ENCODE results near the gene PITPNC1. TPM values are rescaled to one million over a fixed set of nuclear protein-coding genes. Genes with fewer than 3 reads are reported as not detected.

Gene PITPNC1
- total RNA-seq, 1 donor from 2014 or later = 20.8 TPM

DNA sequence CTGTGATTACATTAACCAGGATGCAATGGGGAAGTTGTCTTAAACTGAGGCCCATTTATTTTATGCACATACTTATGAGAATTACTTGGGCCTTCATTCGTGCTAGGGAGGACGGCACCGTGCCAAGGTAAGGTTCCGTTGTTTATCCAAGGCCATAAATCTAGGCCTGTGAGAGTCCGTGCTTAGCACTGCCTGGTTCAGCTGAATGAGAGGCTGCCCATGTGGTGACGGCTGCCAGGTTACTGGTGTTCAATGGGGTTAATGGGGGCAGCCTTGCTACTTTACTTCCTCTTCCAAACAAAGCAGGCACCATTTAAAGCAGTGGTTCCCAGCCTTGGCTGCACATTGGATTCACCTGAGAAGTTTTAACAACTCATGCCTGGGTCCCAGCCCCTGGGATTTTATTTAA, 205.6 kb downstream of the PITPNC1 start:
- DNase-seq = no peak

DNA sequence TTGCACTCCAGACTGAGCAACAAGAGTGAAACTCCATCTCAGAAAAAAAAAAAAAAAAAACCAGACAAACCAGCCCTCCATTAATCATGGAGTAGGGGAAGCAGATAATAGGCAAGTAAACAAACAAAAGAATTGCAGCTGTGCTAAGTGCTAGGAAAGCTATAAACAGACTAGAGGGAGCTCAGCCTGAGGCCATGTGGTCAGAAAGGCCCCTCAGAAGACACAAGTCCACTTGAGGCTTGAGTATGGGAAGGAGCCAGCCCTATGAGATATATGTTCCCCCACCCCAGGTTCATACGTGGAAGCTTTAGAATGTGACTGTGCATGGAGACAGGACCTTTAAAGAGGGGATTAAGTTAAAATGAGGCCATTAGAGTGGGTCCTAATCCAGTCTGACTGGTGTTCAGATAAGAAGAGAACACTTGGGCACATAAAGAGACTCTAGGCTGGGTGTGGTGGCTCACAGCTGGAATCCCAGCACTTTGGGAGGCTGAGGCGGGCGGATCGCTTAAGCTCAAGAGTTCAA, 208.1 kb downstream of the PITPNC1 start:
- no peak for DNase-seq

DNA sequence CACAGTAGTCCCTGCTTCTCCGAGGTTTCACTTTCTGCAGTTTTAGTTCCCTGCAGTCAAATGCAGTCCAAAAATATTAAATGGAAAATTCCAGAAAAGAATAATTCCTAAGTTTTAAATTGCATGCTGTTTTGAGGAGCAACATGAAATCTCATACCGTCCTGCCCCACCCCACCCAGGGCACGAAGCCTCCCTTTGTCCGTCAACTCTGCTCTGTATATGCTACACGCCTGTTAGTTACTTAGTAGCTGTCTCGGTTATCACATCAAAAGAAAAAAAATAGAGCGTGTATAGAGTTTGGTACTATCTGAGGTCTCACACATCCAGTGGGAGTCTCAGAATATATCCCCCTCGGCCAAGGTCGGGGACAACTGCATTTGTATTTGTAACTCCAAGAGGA, 211.2 kb downstream of the PITPNC1 start:
- no peak for DNase-seq

DNA sequence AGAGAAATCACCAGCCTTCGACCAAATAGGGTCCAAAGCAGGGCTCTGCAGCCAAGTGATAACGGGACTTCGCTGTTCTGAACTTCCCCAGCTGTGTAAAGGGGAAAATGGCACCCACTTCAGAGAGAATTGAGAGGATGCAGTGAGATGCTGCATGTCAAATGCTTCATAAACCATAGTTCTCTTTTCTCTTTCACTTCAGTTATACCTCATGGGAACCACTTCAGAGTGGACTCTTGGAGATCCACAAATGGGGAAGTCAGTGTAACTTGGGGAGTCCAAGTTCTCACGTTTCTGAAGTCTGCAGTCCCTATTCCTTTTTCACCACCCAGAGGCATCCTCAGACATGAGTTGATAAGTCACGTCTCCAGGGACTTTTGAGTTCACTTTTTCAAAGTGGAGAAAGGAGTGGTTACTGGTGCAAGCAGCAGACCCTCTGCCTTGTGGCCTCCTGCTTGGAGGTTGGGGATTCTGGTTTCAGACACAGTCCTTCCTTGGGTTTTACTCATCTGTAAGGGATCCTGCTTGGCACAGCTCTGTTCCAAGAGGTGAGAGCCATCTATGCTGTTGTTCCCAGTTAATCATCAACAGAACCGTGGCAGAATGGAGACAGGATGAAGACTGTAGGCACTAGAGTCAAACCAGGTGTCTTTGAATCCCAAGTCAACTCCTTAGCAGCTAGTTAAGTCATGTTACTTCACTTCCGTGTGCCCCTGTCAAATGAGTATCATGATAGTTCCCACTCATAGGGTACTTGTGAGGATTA, 217.2 kb downstream of the PITPNC1 start:
- DNase-seq = no peak

DNA sequence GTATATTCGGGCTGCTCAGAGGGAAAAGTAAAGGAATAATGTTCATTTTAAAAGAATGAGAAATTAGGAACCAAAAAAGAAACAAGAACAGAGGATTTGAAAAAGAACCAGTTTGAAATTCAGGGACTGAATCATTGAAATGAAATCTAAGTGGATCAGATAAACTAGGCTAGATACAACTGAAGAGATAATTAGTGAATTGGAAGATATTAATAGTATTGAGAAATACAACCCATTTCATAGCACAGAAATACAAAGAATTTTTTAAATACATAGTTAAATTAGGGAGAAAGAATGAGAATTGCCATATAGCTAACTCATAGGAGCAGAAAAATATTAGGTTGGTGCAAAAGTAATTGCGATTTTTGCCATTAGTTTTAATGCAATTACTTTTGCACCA, 223.3 kb downstream of the PITPNC1 start:
- no peak for DNase-seq

DNA sequence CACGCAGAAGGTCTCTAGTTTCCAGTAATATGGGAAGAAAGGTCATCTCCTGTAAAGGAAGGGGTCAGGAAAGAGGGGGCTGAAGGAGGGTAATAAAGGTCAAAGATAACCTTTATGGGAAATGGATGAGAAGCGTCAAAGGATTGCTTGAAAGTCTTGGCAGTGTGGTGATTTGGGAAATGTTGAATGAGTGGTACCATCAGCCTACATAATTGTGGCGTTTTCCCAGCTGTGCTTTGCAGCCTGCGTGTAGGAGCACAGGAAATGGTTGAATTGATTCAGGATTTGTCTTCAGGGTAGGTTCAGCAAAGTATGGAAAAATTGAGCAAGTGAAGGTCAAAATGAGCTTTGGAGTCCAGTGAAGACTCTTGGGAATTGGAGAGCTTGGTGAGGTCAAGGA, 224.8 kb downstream of the PITPNC1 start:
- DNase-seq = no peak

DNA sequence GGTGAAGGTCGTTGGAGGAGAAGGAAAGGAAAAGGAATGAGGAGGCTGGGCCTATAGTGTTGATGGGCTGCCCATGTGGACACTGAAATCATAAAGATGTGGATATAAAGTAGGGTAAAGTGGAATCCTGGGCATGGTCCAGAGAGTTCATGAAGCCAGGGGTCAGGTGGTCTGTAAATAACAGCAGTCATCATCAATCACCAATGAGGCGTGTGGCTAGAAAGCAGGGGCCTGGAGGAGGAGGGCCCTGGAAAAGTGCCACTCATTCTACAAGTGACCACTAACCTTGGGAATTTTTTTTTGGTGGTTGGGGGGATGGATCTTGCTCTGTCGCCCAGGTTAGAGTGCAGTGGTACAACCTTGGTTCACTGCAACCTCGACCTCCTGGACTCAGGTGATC, 225.4 kb downstream of the PITPNC1 start:
- no peak for DNase-seq

DNA sequence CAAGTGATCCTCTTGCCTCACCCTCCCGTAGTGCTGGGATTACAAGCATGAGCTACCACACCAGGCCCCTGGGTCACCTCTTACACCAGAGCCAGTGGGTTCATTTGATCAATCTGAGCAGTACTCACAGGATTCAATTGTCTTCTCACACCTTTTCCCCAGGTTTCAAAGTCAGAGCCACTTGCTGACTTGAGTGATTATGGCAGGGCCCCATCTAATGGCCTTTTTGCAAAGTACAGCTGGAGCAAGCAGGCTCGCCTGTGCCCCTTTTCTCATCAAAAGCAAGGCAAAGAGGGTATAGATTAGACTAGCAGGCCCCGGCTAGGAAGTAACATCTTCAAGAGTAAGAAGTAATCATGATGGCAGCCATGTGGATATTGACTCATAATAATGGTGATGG, 225.9 kb downstream of the PITPNC1 start:
- no peak for DNase-seq

DNA sequence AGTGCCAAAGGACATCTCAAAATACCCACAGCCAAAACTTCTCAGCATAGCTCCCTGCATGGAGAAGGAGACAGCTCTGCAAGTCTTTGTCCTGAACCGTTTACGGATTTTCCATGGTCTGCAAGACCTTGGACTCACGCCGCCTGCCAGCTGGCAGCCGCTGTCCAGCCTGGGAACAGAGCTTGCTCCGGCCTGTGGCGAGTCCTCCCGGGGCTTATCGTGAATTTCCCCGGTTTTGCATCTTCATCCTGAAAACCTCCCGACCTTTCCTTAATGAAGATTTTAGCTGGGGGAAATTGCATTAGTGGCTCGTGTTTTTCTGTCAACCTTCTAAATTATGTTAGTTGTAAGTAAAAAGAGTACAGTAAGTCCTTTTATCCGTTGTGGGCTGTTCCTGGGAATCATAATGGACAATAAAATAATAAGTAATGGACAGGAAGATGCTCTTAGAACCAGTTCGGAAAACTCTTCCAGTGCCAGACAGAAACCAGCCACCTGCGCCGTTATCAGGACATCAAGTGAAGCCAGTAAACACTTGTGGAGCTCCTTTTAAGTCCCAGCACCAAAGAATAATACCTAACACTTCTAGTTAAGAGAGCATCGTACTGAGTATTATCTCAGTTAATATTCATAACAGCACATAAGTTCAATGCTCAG, 228.3 kb downstream of the PITPNC1 start:
- DNase-seq = peak; percentile 80

DNA sequence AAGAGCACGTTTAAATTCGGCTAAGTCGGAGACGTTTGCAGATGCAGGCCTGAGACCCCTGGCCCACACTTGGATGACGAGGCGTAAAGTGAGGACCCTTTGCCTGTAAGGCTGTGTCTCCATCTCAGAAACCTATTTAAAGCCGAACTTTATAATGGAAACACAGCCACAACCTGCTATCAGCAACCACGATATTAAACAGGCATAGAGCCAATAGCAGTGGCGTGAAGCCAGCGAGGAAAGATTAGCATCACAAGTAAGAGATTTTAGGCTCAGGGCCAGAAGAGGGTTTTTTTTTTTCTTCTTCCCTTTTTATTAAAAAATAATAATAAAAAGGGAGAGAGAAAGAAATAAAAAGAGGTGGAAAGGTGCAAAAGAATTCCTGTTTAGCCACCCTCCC, 229.4 kb downstream of the PITPNC1 start:
- DNase-seq = peak; percentile 54

DNA sequence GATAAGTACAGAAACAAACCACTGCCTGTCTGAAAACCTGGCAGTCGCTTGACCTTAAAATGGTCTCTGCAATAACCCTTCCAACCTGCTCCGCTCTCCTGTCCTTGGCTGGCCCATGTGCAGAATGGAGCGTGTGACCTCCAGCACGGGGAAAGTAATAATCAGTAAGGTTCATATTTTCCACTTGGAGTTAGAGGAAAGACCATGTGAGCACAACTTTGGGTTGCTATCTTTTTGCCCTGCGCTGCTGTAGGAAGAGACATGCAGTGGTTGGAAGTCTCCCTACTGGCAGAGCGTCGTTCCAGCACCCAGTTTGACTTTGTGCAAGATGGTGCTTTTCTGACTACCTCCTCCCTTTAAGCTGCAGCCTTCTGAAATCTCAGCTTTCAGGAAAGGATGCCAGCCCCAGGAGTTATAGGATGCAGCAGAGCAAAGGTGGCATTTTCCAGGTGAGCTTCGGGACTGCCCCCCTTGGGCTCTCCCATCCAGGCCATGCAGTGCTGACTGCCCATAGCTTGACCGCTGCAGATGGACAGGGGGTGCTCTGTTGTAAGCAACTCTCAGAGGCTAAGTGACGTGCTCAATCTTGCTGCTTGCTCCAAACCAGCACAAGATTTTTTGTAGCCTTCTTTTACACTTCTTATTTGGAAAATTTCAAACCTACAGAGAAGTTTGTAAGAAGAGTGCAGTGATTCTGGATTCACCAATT, 230.0 kb downstream of the PITPNC1 start:
- DNase-seq = no peak

DNA sequence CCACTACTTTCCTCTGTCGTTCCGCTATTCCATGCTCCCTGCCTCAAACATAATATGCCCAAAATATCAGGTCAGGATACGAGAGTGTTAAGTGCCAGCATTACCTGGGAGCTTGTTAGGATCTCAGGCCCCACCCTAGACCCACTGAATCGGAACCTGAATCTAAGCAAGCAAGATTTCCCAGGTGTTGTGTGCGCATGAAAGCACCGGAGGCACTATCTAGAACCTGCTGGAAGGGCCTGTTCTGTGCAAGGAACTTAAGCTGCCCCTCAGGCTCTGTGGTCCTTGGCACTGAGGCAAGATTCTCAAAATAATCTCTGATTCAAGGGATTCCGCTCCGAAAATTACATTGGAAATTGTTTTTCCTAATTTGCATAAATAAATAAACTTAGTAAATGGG, 233.0 kb downstream of the PITPNC1 start:
- DNase-seq = no peak

DNA sequence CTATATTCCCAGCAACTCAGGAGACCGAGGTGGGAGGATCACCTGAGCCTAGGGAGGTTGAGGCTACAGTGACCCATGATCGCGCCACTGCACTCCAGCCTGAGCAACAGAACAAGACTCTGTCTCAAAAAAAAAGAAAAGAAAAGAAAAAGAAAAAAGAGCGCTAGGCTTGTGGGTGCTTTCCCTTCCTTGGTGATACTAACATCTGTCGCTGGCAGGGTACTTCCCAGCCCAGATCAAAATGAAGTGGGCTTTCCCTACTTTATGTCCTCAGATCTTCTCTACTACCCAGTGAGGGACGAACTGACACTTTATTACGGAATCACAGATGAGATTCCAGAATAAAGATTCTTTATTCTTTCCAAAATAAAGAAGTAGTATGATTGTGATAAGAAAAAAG, 236.9 kb downstream of the PITPNC1 start:
- no peak for DNase-seq

DNA sequence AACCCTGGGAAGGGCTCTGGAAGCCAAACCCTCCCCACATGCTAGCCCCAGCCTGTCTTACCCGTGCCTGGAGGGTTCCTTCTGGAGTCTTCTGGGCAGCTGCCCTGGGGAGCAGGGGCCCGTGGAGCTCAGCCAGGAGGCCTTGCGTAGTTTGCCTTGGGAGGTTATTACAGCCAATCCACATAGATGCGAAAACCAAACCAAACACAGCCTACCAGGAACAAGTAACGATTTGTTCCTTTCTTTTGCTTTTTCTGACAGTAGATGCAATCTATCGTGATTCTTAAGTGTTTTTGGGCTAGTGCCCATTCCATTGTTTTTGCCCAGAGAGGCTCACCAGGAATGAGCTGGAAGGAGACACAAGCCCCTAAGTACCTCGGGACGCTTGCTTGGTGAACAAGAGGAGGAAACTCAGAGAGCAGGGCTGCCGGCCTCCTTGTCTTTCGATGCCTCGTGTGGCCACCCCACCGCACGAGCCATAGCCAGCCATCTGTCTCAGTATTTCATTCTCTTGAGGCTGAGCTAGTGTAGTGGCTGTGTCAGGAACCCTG, 238.0 kb downstream of the PITPNC1 start:
- no peak for DNase-seq

DNA sequence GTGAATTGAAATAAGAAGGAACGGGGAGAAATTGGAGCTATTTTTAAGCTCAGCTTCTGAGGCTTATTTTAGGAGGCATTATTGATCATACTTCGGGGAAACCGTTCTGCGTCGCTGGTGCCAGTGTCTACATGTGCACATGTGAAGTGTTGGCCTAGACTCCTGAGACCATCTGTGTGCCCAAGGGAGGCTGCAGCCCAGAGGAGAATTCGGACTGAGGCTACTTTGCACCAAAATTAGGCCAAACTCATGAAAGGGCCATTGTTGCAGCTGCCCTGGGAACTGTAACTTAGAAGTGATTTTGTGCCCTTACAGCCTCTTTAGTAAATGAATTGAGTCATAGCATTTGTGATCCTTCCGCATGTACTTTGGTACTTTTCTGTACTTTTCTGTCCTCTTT, 238.7 kb downstream of the PITPNC1 start:
- DNase-seq = no peak

DNA sequence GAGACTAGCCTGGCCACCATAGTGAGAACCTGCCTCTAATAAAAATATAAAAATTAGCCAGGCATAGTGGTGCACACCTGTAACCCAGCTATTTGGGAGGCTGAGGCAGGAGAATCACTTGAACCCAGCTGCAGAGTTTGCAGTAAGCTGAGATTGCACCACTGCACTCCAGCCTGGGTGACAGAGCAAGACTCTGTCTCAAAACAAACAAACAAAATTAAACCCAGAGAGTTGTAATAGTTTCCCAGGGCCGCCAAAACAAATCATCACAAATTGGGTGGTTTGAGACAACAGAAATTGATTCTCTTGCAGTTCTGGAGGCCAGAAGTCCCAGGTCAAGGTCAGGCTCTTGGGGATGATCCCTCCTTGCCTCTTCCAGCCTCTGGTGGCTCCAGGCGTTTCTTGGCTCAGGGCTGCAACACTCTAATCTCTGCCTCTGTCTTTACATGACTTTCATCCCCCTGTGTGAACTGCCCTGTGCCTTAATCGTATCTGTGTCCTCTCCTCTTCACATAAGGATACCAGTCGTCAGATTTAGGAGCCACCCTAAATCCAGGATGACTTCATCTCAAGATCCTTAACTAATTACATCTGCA, 240.3 kb downstream of the PITPNC1 start:
- no peak for DNase-seq

DNA sequence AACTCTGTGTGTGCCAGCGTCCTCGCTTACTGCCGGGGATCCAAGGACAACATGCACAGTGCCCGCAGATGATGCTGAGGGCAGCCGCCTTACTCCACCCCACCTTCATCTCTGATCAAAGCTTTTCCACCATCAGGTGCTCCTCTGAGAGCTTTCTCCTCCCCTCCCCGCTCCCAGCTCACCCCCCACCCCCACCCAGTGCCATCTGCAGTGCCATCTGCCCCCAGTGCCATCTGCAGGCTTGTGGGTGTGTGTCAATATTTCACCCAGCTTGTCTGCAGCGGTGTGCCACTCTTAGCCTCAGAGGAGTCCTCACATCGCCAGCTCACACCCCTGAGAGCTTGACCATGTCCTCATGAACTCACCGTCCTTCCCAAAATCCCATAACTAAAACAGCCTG, 242.5 kb downstream of the PITPNC1 start:
- DNase-seq = no peak

DNA sequence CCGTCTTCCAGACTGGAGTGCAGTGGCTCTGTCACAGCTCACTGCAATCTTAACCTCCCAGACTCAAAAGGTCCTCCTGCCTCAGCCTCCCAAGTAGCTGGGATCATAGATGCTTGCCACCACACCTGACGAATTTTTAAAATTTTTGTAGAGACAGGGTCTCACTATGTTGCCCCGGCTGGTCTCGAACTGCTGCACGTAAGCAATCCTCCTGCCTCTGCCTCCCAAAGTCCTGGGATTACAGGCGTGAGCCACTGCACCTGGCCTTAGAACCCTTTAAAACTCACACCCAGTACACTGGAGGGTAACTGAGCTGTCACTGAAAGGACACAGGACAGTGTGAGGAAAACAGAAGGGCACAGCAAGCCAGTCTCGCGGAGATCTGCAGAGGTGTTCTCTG, 243.0 kb downstream of the PITPNC1 start:
- no peak for DNase-seq

DNA sequence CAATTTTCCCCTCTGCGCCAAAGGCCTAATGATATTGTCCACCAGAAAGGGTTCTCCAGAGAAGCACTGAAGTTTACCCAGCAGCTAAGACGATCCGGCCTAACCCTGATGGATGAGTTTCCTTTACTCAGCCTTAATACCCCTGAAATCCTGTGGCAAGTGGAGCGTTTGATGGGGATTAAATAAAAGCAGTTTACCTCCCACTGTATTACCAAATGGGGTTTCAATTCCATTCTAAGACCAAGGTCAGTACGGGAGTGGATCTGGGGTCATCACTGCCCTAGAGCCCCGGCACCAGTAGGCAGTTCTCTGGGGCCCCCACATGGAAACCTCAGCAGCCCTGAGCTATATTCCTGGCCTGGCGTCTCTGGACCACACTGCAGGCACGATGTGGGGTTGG, 243.6 kb downstream of the PITPNC1 start:
- no peak for DNase-seq

DNA sequence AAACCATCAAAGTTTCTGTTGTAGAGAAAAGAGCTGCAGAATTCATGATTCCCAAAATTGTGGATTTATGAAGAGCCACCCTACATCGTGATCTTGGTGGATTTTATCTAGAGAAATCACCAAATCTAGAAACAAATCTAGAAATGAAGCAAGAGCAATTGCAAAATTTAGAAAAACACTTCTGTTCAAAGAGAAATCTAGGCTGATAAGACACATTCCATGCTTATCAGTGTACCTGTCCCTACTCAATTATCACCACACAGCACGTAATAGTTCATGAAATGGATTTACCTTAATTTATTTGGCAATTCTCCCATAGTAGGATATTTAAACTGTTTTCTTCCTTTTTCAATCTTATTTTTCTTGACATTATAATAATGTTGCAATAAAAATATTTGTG, 246.7 kb downstream of the PITPNC1 start:
- no peak for DNase-seq

DNA sequence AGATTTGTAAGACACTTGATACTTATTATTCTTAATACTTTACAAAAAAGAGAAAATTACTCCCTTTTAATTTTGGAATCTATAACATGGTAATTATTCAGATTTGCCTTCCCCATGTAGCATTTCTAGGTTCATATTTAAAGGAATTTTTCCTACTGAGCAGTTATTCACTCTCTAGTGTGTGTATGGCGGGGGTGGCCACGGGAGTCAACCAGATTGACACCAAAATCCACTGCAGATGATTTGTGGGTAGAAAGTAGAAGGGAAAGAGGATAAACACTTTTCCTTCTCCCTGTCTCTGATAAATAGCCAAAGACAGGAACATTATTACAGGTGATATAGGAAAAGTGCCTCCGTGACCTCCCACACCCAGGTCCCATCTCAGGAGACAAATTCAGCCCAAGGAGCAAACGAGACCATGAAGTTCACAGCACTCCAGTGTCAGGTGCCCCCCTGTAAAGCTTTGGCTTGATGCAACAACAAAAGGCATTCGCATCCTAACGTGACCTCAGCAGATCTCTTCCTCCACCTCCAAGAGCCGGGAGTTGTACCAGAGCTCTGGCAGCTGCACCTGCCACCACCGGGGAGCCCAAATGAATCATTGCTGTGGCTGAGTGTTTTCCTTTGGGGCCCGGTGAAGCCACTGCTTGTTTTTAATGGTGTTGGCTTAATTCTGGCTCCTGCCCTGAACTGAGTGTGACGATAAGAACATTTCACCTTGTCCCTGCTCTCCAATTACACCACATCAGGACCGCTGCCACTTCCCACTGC, 248.0 kb downstream of the PITPNC1 start:
- DNase-seq = no peak

DNA sequence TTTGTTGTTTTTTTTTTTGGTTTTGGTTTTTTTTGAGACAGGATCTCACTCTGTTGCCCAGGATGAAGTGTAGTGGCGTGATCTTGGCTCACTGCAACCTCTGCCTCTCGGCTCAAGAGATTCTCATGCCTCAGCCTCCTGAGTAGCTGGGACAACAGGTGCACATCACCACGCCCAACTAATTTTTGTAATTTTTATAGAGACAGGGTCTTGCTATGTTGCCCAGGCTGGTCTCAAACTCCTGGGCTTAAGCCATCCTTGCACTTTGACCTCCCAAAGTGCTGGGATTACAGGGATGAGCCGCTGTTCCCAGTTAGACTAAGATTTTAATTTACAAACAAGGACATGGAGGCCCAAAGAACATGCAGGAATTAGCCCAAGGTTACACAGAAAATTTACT, 248.9 kb downstream of the PITPNC1 start:
- DNase-seq = no peak
